ENCODE measurements around the gene HPSE2.

DNA sequence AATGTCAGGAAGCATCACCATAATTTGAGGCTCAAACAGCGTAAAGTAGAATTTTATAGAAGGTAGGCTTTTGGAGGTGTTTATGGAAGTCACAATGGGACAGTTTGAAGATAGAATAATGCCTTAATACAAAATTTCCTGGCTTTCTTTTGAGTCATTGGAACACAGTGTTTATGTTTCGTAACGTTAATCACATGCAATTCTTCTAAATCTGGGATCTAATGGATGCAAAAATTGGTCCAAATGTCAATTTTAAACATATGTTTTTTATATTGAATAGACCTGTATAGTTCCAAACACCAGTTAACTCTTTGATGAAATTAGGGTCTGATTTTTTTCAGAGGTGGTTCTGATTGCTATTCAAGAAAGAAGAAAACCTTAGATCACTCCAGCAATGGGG lies 702.4 kb downstream of the HPSE2 start:
- TF ChIP-seq, protein P1, sequence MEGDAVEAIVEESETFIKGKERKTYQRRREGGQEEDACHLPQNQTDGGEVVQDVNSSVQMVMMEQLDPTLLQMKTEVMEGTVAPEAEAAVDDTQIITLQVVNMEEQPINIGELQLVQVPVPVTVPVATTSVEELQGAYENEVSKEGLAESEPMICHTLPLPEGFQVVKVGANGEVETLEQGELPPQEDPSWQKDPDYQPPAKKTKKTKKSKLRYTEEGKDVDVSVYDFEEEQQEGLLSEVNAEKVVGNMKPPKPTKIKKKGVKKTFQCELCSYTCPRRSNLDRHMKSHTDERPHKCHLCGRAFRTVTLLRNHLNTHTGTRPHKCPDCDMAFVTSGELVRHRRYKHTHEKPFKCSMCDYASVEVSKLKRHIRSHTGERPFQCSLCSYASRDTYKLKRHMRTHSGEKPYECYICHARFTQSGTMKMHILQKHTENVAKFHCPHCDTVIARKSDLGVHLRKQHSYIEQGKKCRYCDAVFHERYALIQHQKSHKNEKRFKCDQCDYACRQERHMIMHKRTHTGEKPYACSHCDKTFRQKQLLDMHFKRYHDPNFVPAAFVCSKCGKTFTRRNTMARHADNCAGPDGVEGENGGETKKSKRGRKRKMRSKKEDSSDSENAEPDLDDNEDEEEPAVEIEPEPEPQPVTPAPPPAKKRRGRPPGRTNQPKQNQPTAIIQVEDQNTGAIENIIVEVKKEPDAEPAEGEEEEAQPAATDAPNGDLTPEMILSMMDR (IDR thresholded peaks at IDR 0.05) = no peak
- no peak for TF ChIP-seq POLR2A (IDR thresholded peaks at IDR 0.05)
- TF ChIP-seq POLR2AphosphoS5 (IDR thresholded peaks at IDR 0.05; ENCODE audit: insufficient read depth in 1 of 2, low read depth in 1 of 2) = no peak

Data from vagina (tissue), 2 donors.